Inferior parietal cortex (tissue), 1 donor: ENCODE measurements around the gene ARHGEF7.

Experiments
- DNase-seq: peaks from one replicate; pipeline ENCODE4 v3.0.0-alpha.2; 2016; ENCODE audit errors: extremely low spot score

ARHGEF7 gene

GRCh38 chr13:111324736-111325135, 209.6 kb downstream of the ARHGEF7 start:
- no peak for DNase-seq

- DNase-seq = no peak
Observed at GRCh38 chr13:111325146-111325890, 210.2 kb downstream of the ARHGEF7 start.

- DNase-seq = no peak
Observed at GRCh38 chr13:111325941-111326620, 211.0 kb downstream of the ARHGEF7 start.

- DNase-seq = no peak
Observed at GRCh38 chr13:111326621-111326965, 211.5 kb downstream of the ARHGEF7 start.

GRCh38 chr13:111326981-111327642, 212.0 kb downstream of the ARHGEF7 start:
- DNase-seq = no peak

- no peak for DNase-seq
Observed at GRCh38 chr13:111327730-111328573, 212.8 kb downstream of the ARHGEF7 start.

GRCh38 chr13:111328574-111329410, 213.7 kb downstream of the ARHGEF7 start:
- no peak for DNase-seq

GRCh38 chr13:111329641-111330040, 214.5 kb downstream of the ARHGEF7 start:
- DNase-seq = no peak

GRCh38 chr13:111330066-111330610, 215.0 kb downstream of the ARHGEF7 start:
- no peak for DNase-seq

- no peak for DNase-seq
Observed at GRCh38 chr13:111335298-111335697, 220.2 kb downstream of the ARHGEF7 start.

GRCh38 chr13:111336666-111337065, 221.6 kb downstream of the ARHGEF7 start:
- DNase-seq = no peak

GRCh38 chr13:111337206-111337605, 222.1 kb downstream of the ARHGEF7 start:
- DNase-seq = no peak

- DNase-seq = no peak
Observed at GRCh38 chr13:111337741-111338140, 222.6 kb downstream of the ARHGEF7 start.

GRCh38 chr13:111338841-111339240, 223.7 kb downstream of the ARHGEF7 start:
- no peak for DNase-seq

- no peak for DNase-seq
Observed at GRCh38 chr13:111339366-111340143, 224.4 kb downstream of the ARHGEF7 start.

- no peak for DNase-seq
Observed at GRCh38 chr13:111341886-111342285, 226.8 kb downstream of the ARHGEF7 start.

- DNase-seq = no peak
Observed at GRCh38 chr13:111342721-111343120, 227.6 kb downstream of the ARHGEF7 start.

- DNase-seq = no peak
Observed at GRCh38 chr13:111343186-111343805, 228.2 kb downstream of the ARHGEF7 start.

- no peak for DNase-seq
Observed at GRCh38 chr13:111344471-111345191, 229.5 kb downstream of the ARHGEF7 start.
